Activated naive CD8-positive, alpha-beta T cell treated with anti-CD3 and anti-CD28 coated beads, Interleukin-2, amount 50 U/mL, for 16 hours (primary cell): ENCODE measurements around the gene FAXDC2.

Source experiments
- DNase-seq: peaks from one replicate; pipeline ENCODE4 v3.0.0-alpha.2; 2020; ENCODE audit warnings: low read depth, low spot score

Gene FAXDC2

DNA sequence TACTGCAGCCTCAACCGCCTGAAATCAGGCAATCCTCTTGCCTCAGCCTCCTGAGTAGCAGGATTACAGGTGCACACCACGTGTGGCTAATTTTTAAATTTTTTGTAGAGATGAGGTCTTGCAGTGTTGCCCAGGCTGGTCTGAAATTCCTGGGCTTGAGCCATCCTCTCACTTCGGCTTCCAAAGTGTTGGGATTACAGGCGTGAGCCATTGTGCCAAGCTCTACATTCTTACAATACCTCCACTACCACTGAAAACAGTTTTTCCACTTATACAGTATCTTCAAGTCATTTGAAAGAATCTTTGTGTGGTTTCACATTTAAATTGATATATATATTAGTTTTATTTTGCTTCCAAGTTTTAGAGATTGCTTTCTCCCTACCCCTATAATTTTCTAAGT lies 52.6 kb downstream of the FAXDC2 start:
- no peak for DNase-seq

DNA sequence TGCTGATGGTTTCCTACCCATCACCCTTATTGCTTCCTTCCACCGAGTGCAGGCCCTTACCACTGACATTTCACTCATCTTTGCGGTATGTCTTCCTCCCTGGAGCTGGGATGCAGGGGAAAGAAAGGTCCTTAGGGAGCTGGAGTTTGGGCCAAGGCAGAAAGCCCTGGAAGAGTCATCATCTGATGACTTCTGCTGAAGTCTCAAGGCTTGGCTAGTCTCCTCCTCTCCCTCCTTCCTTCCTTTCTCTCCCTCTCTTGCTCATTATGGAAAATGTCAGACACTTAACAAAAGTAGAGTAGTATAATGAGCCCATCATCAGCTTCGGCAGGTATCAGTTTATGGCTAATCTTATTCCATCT lies 55.2 kb downstream of the FAXDC2 start:
- DNase-seq, result no peak

DNA sequence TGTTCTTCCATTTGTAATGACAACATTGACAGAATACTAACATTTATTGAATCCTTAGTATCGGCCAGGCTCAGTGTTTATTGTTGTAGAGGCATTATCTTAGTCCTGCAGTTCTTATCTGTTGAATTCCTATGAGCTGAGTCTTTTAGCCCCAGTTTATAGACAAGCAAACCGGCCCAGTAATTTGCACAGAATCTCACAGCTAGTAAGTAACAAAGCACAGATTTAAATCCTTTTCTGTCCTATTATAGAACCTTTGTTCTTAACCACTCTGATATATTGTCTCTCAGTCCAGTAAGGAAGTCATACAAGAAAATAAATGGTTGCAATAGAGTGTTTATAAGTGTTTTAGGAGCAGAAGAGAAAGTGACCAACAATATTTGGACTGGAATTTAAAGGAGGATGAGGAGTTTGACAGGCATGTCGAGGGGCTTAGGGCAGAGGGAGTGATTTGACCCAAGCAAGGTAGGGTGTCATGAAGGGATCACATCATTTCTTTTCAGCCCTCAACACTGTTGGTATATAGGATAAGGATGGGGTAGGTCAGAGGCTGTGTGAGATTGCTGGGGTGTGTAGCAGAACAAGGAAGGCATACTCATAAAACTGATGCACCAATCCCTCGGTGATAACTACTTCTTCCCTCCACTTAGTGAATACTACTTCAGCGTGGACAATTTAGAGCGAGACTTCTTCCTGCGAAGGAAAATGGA lies 55.7 kb downstream of the FAXDC2 start:
- no peak for DNase-seq

DNA sequence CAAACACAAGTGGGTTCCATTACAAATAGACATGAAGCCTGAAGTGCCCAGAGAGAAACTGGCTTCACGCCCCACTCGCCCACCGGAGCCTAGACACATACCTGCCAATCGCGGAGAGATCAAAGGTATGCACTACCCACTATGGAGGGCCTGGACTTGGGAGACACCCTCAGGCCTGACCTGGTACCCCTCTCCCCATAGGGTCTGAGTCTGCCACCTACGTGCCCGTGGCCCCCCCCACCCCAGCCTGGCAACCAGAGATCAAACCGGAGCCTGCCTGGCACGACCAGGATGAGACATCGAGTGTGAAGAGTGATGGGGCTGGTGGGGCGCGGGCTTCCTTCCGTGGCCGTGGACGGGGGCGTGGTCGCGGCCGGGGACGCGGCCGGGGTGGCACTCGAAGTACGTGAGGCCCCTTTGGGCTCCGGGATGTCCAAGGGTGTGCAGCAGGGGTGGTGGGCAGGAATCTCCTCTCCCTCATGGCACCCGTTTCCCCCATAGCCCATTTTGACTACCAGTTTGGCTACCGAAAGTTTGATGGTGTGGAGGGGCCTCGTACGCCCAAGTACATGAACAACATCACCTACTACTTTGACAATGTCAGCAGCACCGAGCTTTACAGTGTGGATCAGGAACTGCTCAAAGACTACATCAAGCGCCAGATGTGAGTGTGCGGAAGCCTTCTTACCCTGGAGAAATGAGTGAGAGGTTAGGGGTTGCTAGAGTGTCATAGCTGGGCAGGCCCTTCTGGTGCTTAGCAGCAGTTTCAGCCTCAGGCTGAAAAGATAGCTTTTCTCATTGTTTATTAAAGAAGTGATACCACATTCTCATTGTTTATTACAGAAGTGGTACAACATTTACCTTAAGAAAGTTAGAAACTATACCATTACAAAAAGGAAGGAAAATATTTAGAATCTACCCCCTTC lies 56.5 kb downstream of the FAXDC2 start:
- DNase-seq, result no peak

DNA sequence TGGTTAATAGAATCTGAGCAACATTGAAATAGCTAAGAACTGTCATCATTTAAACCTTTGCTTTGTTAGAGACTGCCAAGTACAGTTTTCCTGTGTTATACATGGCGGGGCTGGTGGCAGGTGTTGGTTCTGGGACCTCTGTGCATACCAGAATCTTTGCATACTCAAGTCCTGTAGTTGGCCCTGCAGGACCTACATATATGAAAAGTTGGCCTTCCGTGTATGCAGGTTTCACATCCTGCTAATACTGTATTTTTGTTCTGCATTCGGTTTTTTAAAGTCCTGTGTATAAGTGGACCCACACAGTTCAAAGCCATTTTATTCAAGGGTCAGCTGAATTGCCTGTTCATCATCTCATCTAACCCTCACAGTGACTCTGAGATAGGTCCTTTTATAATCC lies 58.9 kb downstream of the FAXDC2 start:
- DNase-seq, result no peak

DNA sequence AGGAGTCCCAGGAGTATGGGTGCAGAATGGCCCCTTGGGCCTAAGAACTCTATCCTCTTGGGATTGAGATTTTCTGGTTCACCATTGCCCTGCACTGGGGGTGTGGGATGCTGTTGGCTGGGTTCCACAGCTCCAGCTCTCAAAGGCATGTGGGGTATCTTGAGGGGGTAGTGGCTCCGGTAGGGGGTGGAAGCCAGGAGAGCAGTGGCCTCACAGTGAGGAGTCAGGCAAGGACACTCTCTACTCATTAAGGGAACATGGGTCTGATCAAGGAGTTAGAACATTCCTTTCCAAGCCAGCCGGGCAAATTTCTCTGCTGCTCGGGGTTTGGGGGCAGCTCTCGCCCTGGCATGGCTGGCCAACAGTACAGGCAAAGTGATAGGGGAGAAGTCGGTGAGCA lies 62.2 kb downstream of the FAXDC2 start:
- no peak for DNase-seq

DNA sequence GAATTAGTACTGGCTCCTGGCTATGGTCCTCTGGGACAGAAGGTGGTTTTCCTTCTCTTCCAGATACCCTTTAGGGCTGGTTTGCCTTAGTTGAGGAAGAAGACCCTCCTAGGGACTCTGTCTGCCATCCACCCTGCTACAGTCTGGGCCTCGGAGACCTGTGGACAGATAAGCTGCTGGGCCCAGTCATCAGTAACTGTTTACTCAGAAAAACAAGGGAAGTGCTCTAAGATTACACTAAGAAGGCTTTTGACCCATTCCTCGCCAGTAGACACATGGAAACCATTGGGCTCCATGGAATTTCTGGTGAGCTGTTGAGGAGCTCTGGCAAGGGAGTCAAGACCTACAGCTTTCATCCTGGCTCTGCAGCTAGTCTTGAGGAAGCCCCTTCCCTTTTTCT lies 64.0 kb downstream of the FAXDC2 start:
- no peak for DNase-seq

DNA sequence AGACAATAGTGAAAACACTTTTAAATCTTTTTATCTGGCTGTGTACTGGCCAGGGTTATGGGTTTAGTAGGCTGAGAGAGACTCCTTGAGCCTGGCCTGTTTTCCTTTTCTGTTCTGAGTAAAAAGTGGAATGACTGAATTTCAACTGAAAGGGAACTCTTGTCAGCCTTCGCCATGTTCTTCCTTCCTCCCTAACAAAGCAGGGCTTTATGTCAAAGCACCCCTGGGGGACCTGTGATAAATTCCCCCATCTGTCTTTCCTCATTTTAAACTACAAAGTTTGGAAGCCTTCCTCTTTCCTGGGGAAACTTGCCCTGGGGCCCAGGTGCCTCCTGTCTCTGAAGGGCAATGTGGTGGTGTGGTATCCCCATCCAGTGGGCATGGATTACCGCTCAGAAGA lies 65.5 kb downstream of the FAXDC2 start:
- no peak for DNase-seq

DNA sequence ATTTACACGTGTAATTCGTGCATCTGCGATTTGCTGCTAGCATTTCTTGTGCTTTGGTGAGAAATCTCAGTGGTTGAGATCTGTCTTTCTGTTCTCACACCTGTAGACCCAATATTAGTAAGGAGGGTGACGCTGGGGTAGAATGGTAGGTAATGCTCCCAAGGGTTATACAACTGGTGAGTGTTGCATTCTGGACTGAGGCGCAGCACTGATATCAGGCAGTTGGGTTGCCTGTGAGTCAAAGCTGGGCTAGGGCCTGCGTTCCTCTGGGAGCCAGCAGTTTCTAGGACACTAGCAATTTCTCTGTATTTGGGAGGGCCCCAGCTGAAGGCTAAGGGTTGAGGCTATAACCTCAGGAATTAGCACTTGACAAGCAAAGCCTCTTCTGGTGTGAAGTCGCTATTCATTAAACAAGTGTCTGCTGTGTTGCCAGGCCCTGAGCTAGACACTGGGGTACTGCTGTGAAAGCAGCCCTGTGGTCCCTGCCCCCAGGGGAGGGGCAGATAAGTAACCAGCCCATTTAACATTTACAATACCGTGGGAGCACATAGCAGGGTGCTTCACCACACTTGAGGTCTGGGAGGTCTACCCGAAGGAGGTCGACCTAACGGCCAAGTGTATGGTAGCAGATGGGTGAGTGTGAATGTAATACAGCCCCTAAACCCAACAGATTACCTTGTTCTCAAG lies 66.5 kb downstream of the FAXDC2 start:
- DNase-seq, result no peak

DNA sequence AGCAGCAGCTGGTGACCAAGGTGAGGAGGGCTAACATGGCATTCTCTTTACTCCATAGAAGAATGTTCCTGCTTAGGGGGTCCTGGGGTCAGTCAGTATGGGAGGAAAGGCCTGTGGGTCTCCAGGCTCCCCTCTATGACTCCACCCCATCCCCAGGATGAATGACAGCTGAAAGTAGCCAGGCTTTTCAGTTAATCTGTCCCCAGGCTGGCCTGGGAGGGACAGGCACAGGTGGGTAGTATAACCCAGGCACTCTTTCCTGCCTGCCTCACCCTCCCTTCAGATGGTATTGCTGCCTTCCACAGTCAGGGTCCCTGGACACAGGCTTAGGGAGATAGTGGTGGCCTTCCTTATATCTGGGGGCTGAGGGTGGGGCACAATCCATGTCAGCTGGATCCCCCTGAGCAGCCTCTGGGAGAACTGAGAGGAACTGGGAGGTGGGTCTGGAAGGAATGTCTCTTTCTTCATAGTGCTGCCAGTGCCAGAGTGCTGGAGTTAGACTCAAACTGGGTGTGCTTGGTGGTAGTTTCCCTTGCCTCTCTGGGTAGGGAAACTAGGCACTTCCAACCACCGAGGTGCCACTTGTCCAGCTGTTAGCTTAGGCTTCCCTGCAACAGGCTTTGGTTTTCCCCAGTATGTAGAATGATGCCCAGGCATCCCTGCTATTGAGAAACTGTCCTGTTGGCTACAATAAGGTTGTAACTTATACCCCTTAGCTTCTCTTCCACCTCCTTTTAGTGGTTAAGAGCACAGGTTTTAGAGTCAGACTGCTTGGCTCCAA lies 67.4 kb downstream of the FAXDC2 start:
- no peak for DNase-seq

DNA sequence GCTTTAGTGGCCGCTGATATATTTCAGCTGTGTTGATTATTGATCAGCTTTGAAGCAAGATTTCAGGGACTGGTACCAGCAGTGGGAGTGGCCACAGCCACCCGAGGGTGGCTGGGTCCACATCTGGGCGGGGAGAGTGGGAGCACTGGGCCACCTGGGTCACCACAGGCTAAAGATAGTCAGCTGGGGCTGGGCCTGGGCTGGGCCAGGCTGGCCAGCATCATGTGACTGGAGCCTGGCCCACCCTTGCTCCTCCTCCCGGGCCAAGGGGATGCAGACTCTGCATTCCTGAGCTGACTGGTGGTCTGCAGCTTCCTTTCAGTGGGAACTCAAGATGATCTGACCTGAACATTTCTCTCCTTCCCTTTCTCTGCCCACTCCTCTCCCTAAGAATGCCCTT lies 68.1 kb downstream of the FAXDC2 start:
- no peak for DNase-seq

DNA sequence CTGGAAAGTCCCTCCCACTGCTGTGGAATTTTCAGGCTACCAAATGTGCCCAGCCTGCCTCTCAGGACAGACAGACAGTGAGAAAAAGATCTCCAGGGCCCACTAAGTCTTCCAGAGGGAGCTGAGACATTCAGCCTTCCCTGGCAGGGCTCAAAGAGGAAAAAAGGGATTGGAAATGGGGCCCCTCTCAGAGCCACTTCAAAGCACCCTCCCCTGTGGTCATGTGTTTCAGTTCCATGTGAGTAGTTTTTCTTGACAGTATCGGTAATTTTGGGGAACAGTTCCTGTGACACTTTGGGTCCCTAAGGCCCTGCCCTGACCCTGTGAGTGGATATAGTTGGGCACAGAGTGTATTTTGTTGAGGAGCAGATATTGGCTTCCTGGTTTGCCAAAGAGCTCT lies 70.3 kb downstream of the FAXDC2 start:
- DNase-seq, result no peak

DNA sequence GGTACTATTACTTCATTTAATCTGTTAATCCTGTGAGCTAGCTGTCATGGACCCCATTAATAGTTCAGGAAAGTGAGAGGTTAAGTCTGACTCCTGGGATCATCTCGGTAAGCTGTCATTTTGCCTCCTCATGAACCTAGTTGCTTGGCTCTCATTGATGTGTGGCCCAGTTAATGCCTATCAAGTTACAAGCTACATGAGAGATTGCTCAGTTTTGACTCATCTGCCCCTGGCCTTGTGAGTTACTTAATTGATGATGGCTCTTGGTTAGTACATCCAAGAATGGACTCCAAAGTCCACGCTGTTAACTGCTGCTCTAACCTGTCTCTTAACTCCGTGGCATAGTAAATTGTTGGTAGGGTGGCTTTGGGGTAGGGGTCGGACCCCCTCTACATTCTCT lies 71.3 kb downstream of the FAXDC2 start:
- DNase-seq, result no peak

DNA sequence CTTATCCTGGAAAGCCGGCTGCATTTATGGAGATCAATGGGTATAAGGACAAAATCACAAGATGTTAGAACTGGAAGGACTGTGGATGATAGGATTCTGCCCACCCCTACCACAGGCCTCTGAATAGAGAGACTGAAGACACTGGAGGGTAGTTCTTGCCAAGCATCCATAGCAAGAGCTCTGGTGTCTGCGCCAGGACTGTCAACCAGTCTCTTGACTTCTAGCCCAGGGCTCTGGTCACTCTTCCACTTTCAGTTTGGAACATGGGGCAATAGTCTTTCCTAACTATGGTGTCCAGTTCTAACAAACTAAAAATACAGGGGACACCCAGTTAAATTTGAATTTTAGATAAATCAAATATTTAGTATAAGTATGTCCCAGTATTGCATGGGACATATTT lies 71.9 kb downstream of the FAXDC2 start:
- no peak for DNase-seq

DNA sequence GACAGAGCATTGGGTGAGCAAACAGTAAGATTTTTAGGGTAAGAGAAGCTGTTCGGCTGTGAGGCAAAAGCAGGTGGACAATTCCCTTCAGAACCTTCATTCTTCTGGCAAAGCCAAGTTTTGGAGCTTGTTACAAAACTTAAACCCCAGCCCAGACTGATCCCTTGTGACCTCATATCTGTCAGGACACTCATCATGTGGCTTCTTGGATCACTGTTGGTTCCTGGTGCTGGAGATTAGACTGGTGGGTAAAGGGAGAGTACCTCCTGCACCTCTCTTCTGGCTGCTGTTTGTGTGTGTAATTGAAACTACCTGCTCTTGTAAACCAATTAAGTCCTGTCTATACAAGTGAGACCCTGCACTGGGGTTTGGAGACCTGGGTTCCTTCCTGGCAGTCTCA lies 74.2 kb downstream of the FAXDC2 start:
- no peak for DNase-seq

DNA sequence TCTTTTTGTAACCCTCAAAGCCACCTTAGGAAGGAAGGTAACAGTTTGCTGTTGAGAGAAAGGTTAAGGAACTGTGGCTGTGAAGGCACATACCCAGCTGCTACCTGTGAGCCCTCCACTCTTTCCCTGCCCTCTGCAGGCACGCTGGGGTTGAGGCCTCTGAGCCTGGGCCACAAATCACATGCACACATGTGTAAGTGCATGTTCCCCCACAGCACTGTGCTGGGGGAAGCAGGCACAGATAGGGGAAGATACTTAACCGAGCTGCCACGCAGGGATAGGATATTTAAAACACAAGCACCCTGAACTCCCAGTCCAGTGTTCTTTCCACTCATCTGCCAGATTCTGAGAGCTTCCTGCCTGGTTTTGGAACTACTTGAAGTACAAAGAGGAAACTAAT lies 77.1 kb downstream of the FAXDC2 start:
- DNase-seq, result no peak

DNA sequence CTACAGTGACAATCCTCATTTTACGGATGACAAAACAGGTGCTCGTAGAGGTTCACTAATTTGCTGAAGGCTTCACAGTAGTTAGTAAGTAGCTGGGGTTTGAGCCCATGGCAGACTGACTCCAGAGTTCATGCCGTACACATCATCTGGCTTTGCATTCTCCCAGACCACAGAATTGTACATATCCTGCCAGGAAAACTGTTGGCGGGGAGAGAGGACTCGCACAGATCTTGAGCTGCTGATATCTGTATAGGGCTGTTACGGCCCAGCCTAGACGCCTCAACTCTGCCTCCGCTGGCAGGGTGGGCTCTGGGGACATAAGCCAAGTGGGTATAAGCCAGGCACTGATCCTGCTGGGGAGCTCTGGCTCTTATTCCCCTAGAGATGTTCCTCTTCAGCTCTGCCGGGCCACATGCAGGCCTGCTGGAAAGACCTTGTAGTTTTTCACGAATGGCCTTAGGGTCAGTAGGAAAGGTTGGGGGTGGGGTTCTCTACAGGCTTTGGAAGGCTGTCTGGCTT lies 79.0 kb downstream of the FAXDC2 start:
- DNase-seq, result no peak

DNA sequence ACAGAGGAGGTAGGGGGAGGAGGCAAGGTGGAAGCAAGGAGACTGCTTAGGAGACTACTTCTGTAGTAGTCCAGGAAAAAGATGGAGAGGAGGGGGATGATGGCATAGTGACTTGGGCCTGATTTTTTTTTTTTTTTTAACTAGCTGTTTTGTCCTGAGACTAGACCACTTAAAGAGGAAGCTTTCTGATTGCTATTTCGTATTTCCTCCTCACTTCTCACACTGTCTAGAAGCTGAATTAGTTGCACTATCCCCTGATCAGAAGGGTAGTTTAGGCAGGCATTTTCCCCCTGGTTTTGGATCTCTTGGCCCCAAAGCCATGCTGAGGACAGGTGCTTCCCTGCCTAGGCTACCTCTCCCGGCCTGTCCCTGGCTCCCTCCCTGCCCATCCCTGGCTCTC lies 80.3 kb downstream of the FAXDC2 start:
- no peak for DNase-seq
